Esophagus muscularis mucosa (tissue), 3 donors: ENCODE measurements around the gene AFG1L.

Experiments
- POLR2A ChIP-seq: fragments of 450-650 bp; IDR thresholded peaks from one replicate; pipeline ENCODE4 v1.6.1; 2017; ENCODE audit warnings: antibody characterized with exemption, moderate library complexity, mild to moderate bottlenecking, low read depth
- POLR2AphosphoS5 ChIP-seq, 2 donors: sonication (generic); formaldehyde crosslinking; IDR thresholded peaks; one replicate each; pipeline ENCODE4 v1.6.1; 2017; ENCODE audit warnings: antibody characterized with exemption in 2 of 2
- TF ChIP-seq, protein P1 (sequence below), 3 experiments: fragments of 200-600 bp in 2 of 3; fragments of 450-650 bp in 1 of 3; sonication (generic) in 2 of 3; IDR thresholded peaks; one replicate each; pipeline ENCODE4 v1.5.1; 2017 to 2019; ENCODE audit warnings: antibody characterized with exemption in 3 of 3, mild to moderate bottlenecking in 2 of 3, moderate library complexity in 1 of 3

DNA sequence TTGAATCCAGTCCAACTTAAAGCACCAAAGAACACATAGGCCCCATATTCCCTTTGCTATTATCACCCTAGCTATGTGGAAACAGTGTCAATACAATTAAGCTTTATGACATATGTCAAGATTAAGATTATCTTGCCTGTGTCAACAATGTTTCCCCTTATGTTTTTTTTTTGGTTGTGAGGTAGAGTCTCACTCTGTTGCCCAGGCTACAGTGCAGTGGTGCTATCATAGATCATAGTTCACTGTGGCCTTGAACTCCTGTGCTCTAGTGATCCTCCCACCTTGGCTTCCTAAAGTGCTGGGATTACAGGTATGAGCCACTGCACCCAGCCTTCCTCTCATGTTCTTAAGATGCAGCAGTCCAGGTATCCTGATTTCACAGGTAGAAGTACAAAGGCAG, 17.8 kb downstream of the AFG1L start:
- TF ChIP-seq POLR2A (no peak), POLR2AphosphoS5 (IDR thresholded peaks at IDR 0.05) (no peak)
- TF ChIP-seq, protein P1, sequence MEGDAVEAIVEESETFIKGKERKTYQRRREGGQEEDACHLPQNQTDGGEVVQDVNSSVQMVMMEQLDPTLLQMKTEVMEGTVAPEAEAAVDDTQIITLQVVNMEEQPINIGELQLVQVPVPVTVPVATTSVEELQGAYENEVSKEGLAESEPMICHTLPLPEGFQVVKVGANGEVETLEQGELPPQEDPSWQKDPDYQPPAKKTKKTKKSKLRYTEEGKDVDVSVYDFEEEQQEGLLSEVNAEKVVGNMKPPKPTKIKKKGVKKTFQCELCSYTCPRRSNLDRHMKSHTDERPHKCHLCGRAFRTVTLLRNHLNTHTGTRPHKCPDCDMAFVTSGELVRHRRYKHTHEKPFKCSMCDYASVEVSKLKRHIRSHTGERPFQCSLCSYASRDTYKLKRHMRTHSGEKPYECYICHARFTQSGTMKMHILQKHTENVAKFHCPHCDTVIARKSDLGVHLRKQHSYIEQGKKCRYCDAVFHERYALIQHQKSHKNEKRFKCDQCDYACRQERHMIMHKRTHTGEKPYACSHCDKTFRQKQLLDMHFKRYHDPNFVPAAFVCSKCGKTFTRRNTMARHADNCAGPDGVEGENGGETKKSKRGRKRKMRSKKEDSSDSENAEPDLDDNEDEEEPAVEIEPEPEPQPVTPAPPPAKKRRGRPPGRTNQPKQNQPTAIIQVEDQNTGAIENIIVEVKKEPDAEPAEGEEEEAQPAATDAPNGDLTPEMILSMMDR (IDR thresholded peaks at IDR 0.05): no peak
